HepG2 (cell line): ENCODE measurements around the gene IL1R1. TPM values are rescaled to one million over a fixed set of nuclear protein-coding genes. Genes with fewer than 3 reads are reported as not detected.

ENCODE experiments used
- ATAC-seq: fragments of 200-7000 bp; cut with Tn5 transposase; 3 replicates; pipeline ENCODE4 v1.9.1; 2020; ENCODE audit warnings: mild to moderate bottlenecking, moderate library complexity
- BruUV-seq: library from RNA; stranded (reverse); fragments of 400-500 nt; replicated peaks from 2 replicates; lab custom pipeline; 2021; lab: Mats Ljungman, UMichigan
- CTCF ChIA-PET: fragments of 300-600 bp; formaldehyde crosslinking; extraction: SDS; loops from one replicate; lab custom pipeline; 2021; ENCODE audit warnings: low total read pairs, inconsistent platforms, low intra/inter-chr PET ratio; lab: Yijun Ruan, JAX
- POLR2A ChIA-PET: fragments of 350-600 bp; sonication (Branson Sonifier 250); formaldehyde crosslinking; loops from one replicate; lab custom pipeline; 2020; ENCODE audit warnings: antibody characterized with exemption, inconsistent platforms; lab: Yijun Ruan, JAX
- DNase-seq: peaks from one replicate; pipeline ENCODE4 v3.0.0-alpha.2; 2015; ENCODE audit warnings: low spot score
- FAIRE-seq: peaks from 3 replicates; lab custom pipeline; 2011; peaks lifted over from hg19 to GRCh38; lab: Jason Lieb, UNC
- H2AFZ ChIP-seq: one replicate; pipeline ENCODE4 v1.6.1; 2011; ENCODE audit warnings: low read length, inconsistent platforms
- H3K27ac ChIP-seq: fragments of 300-600 bp; 3 replicates; pipeline ENCODE4 v1.8.0; 2011; ENCODE audit warnings: mixed run types, mild to moderate bottlenecking, mixed read lengths, low read length, inconsistent platforms; ENCODE audit not compliant: insufficient read depth; ENCODE audit errors: extremely low read length
- H3K27me3 ChIP-seq, 2 experiments: fragments of 200-600 bp in 1 of 2; 2 replicates in 1 of 2; 3 replicates in 1 of 2; pipeline versions ENCODE4 v1.6.0 to v1.8.0; 2011; ENCODE audit warnings: low read length in 2 of 2, mild to moderate bottlenecking in 2 of 2, moderate library complexity in 2 of 2, inconsistent platforms in 1 of 2; ENCODE audit not compliant: insufficient read depth in 2 of 2, control insufficient read depth in 1 of 2
- H3K36me3 ChIP-seq, 2 experiments: fragments of 200-600 bp in 1 of 2; replicated peaks in 1 of 2; 2 replicates in 1 of 2; 3 replicates in 1 of 2; pipeline versions ENCODE4 v1.5.1 to v1.8.0; 2011; ENCODE audit warnings: low read length in 2 of 2, inconsistent platforms in 1 of 2; ENCODE audit not compliant: insufficient read depth in 2 of 2, control insufficient read depth in 1 of 2
- H3K4me1 ChIP-seq: 2 replicates; pipeline ENCODE4 v1.5.1; 2012; ENCODE audit warnings: low read length, inconsistent platforms; ENCODE audit not compliant: insufficient read depth
- H3K4me2 ChIP-seq: 2 replicates; pipeline ENCODE4 v1.6.0; 2011; ENCODE audit warnings: low read depth, low read length, inconsistent platforms
- H3K4me3 ChIP-seq, 3 experiments: fragments of 200-600 bp in 1 of 3; sonication (generic), shearing (Covaris generic) in 1 of 3; replicated peaks in 1 of 3; 2 replicates each; pipeline ENCODE4 v1.5.1; 2011 to 2016; ENCODE audit warnings: low read length in 3 of 3, inconsistent platforms in 2 of 3, low read depth in 2 of 3, mild to moderate bottlenecking in 2 of 3, control low read depth in 1 of 3, mixed read lengths in 1 of 3; ENCODE audit not compliant: insufficient read depth in 1 of 3
- H3K79me2 ChIP-seq: one replicate; pipeline ENCODE4 v1.6.1; 2011; ENCODE audit warnings: low read length, inconsistent platforms; ENCODE audit not compliant: insufficient read depth
- H3K9ac ChIP-seq: 2 replicates; pipeline ENCODE4 v1.6.0; 2011; ENCODE audit warnings: mild to moderate bottlenecking, low read depth, low read length, inconsistent platforms; ENCODE audit not compliant: insufficient read depth
- H3K9me3 ChIP-seq: 2 replicates; pipeline ENCODE4 v1.5.1; 2012; ENCODE audit warnings: mild to moderate bottlenecking, low read length
- H4K20me1 ChIP-seq: 2 replicates; pipeline ENCODE4 v1.6.0; 2011; ENCODE audit warnings: inconsistent platforms, mild to moderate bottlenecking, low read length, moderate library complexity; ENCODE audit not compliant: insufficient read depth
- GMEB1 ChIP-seq: sonication (generic); formaldehyde crosslinking; IDR thresholded peaks from 2 replicates; pipeline ENCODE4 v1.5.1; 2020; ENCODE audit warnings: missing genetic modification reagents, mild to moderate bottlenecking, borderline replicate concordance
- HDAC1 ChIP-seq: sonication (generic); formaldehyde crosslinking; IDR thresholded peaks from 2 replicates; pipeline ENCODE4 v1.5.1; 2020; ENCODE audit warnings: mild to moderate bottlenecking, missing genetic modification reagents
- HNF4A ChIP-seq: sonication (generic); formaldehyde crosslinking; IDR thresholded peaks from 2 replicates; pipeline ENCODE4 v1.4.0; 2020; ENCODE audit warnings: missing genetic modification reagents
- MEIS2 ChIP-seq: sonication (generic); formaldehyde crosslinking; IDR thresholded peaks from 2 replicates; pipeline ENCODE4 v1.9.0; 2021; ENCODE audit warnings: mild to moderate bottlenecking, missing genetic modification reagents
- REPIN1 ChIP-seq: sonication (generic); formaldehyde crosslinking; IDR thresholded peaks from 2 replicates; pipeline ENCODE4 v1.8.0; 2022; ENCODE audit warnings: missing genetic modification reagents, low read depth, mild to moderate bottlenecking, borderline replicate concordance
- SIX1 ChIP-seq: sonication (generic); formaldehyde crosslinking; IDR thresholded peaks from 2 replicates; pipeline ENCODE4 v1.4.0; 2020; ENCODE audit warnings: missing genetic modification reagents, borderline replicate concordance
- ZGPAT ChIP-seq: IDR thresholded peaks from 2 replicates; pipeline ENCODE4 v1.6.1; 2016; ENCODE audit warnings: mild to moderate bottlenecking
- ZNF609 ChIP-seq: sonication (generic); formaldehyde crosslinking; IDR thresholded peaks from 2 replicates; pipeline ENCODE4 v1.4.0; 2020; ENCODE audit warnings: mild to moderate bottlenecking, missing genetic modification reagents, borderline replicate concordance
- ZNF713 ChIP-seq: sonication (generic); formaldehyde crosslinking; IDR thresholded peaks from 2 replicates; pipeline ENCODE4 v1.4.0; 2020; ENCODE audit warnings: mild to moderate bottlenecking, missing genetic modification reagents
- ZNF879 ChIP-seq: sonication (generic); formaldehyde crosslinking; IDR thresholded peaks from 2 replicates; pipeline ENCODE4 v1.8.1; 2023; ENCODE audit warnings: missing genetic modification reagents
- WGBS: methylation state at CpG from one replicate; pipeline ENCODE4 v1.1.6; 2017; ENCODE audit warnings: low lambda C conversion rate; 5-methylcytosine and 5-hydroxymethylcytosine counted together
- in situ Hi-C: cut with HindIII; loops from 2 replicates; pipeline ENCODE4 v1.10.0; 2017; ENCODE audit warnings: low pct_unique_long_range_greater_than_20kb; ENCODE audit not compliant: extremely low pct_ligation_motif_present
- intact Hi-C: fragments of 100-400 bp; cut with micrococcal nuclease; formaldehyde crosslinking; loops from one replicate; pipeline ENCODE4 v1.10.0; 2022; ENCODE audit not compliant: unreplicated experiment
- polyA plus RNA-seq, 8 experiments: library from polyadenylated mRNA; depleted of rRNA in 3 of 8; stranded (reverse) in 7 of 8; unstranded in 1 of 8; fragments of >200 nt; fragmentation: Illumina TruSeq in 4 of 8; extraction: Trizol in 4 of 8; gene quantifications; 2 replicates each; pipeline versions ENCODE4 v1.2.1 to v1.2.3, GENCODE V29; 2011 to 2016; ENCODE audit warnings: low read depth in 4 of 8, missing spikeins in 1 of 8, mixed read lengths in 1 of 8; ENCODE audit not compliant: insufficient read depth in 1 of 8
- total RNA-seq, 5 experiments: library from RNA; depleted of rRNA; stranded (reverse); fragments of >200 nt; fragmentation: Illumina TruSeq; extraction: Trizol; gene quantifications; 2 replicates each; pipeline ENCODE4 v1.2.3, GENCODE V29; 2016; ENCODE audit warnings: low read depth in 1 of 5
- TF ChIP-seq, protein P1 (sequence below): IDR thresholded peaks from 2 replicates; pipeline ENCODE4 v1.6.1; 2016; ENCODE audit warnings: low read depth
- TF ChIP-seq, protein P2 (sequence below): sonication (generic); formaldehyde crosslinking; IDR thresholded peaks from 2 replicates; pipeline ENCODE4 v1.8.1; 2023; ENCODE audit warnings: mild to moderate bottlenecking, inconsistent platforms, moderate library complexity, missing genetic modification reagents, borderline replicate concordance

Gene IL1R1
- total and polyA plus RNA-seq, 2 of the 13 experiments (the other 11 are each of a cell fraction or from before 2014, with no cell fraction given), result 38.0 to 93.1 TPM

DNA sequence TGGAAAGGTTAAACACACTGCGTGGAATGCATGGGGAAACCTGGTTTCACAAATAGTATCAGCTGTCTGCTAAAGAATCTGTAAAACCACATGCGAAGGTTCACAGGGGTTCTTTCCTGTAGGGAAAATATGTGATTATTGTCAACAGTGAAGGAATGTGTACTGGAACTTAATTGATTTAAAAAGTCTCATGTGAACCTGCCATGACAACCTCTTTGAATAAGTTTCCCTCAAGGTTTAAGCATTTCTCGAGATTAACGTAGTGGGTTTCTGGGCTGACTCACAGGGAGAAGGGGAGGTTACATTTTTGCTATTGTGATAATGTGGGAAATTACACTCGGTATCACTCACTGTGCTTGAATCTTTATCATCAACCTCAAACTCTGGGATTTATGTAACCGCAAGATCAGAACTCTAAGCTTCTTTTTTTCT is 28.2 kb upstream of the IL1R1 start:
- no peaks in the 10 kb centered on the region for H3K36me3 ChIP-seq
- ATAC-seq (peak; percentile 25; the same call in 2 of the 3 replicates), FAIRE-seq (no peak), DNase-seq (peak; percentile 64)
- no TSS peak for BruUV-seq
- H3K9me3 ChIP-seq, result no peaks in the 10 kb centered on the region
- in situ Hi-C loops (no loop called here), intact Hi-C loops (no loop called here)
- H3K27me3 ChIP-seq, result no peaks in the 10 kb centered on the region
- POLR2A ChIA-PET, result interaction anchor here (1.8 kb wide), 2 partner anchors 29 to 42 kb away, joined by 6 to 9 read pairs; partner anchors contain the start of gene IL1R1
- CTCF ChIA-PET, result no interaction called here
- H3K27ac ChIP-seq, result peak overlapping the region; percentile 25
- H2AFZ ChIP-seq, result no peak overlapping the region
- no peaks in the 10 kb centered on the region for H3K79me2 ChIP-seq
- peaks cover 77% of the 10 kb centered on the region for H3K4me1 ChIP-seq
- WGBS, result 92% methylated on average over 6 of the region's 6 CpGs
- no peak overlapping the region for H3K4me2 ChIP-seq
- H3K4me3 ChIP-seq, result no peak overlapping the region
- no peaks in the 10 kb centered on the region for H4K20me1 ChIP-seq
- H3K9ac ChIP-seq, result no peak overlapping the region
- TF ChIP-seq ZNF713 (CRISPR knock-in tag) (no peak), HNF4A (CRISPR knock-in tag) (no peak), ZNF609 (CRISPR knock-in tag) (no peak), MEIS2 (CRISPR knock-in tag) (no peak), ZNF879 (CRISPR knock-in tag) (no peak), ZGPAT (CRISPR knock-in tag) (no peak), HDAC1 (CRISPR knock-in tag) (no peak), REPIN1 (CRISPR knock-in tag) (no peak), SIX1 (CRISPR knock-in tag) (no peak), GMEB1 (CRISPR knock-in tag) (no peak)
- TF ChIP-seq, protein P1, sequence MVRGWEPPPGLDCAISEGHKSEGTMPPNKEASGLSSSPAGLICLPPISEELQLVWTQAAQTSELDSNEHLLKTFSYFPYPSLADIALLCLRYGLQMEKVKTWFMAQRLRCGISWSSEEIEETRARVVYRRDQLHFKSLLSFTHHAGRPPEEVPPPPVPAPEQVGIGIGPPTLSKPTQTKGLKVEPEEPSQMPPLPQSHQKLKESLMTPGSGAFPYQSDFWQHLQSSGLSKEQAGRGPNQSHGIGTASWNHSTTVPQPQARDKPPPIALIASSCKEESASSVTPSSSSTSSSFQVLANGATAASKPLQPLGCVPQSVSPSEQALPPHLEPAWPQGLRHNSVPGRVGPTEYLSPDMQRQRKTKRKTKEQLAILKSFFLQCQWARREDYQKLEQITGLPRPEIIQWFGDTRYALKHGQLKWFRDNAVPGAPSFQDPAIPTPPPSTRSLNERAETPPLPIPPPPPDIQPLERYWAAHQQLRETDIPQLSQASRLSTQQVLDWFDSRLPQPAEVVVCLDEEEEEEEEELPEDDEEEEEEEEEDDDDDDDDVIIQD (CRISPR knock-in tag), result peak; percentile 55; the same call in 1 of the 2 replicates
- TF ChIP-seq, protein P2, sequence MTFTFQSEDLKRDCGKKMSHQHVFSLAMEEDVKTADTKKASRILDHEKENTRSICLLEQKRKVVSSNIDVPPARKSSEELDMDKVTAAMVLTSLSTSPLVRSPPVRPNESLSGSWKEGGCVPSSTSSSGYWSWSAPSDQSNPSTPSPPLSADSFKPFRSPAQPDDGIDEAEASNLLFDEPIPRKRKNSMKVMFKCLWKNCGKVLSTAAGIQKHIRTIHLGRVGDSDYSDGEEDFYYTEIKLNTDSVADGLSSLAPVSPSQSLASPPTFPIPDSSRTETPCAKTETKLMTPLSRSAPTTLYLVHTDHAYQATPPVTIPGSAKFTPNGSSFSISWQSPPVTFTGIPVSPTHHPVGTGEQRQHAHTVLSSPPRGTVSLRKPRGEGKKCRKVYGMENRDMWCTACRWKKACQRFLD, result no peak
